Neural cell (in vitro differentiated cells): ENCODE data around the gene ITPR2. TPM values are rescaled to one million over a fixed set of nuclear protein-coding genes. Genes with fewer than 3 reads are reported as not detected.

Source experiments
- H2AFZ ChIP-seq: fragments of 200-600, 300-800 bp; sonication (generic), shearing (Covaris generic); 2 replicates; pipeline ENCODE4 v1.6.0; 2014; ENCODE audit warnings: low read depth, mild to moderate bottlenecking, antibody characterized with exemption, low read length, moderate library complexity
- H3F3A ChIP-seq: fragments of 200-600 bp; shearing (Covaris generic); 2 replicates; pipeline ENCODE4 v1.6.1; 2016; ENCODE audit warnings: mild to moderate bottlenecking, moderate library complexity, mixed read lengths, antibody characterized with exemption, low read length; ENCODE audit not compliant: insufficient read depth, poor library complexity, severe bottlenecking
- H3K27ac ChIP-seq: fragments of 200-600, 300-800 bp; sonication (generic), shearing (Covaris generic); 2 replicates; pipeline ENCODE4 v1.5.1; 2014; ENCODE audit warnings: mild to moderate bottlenecking, low read length, moderate library complexity
- H3K27me3 ChIP-seq: fragments of 300-800, 200-600 bp; sonication (generic), shearing (Covaris generic); 2 replicates; pipeline ENCODE4 v1.6.0; 2014; ENCODE audit warnings: mild to moderate bottlenecking, low read depth, low read length, moderate library complexity; ENCODE audit not compliant: insufficient read depth
- H3K36me3 ChIP-seq: fragments of 300-800, 200-600 bp; sonication (generic), shearing (Covaris generic); 2 replicates; pipeline ENCODE4 v1.5.1; 2014; ENCODE audit warnings: mild to moderate bottlenecking, antibody characterized with exemption, low read length, moderate library complexity; ENCODE audit not compliant: insufficient read depth
- H3K4me2 ChIP-seq: fragments of 300-800, 200-600 bp; sonication (generic), shearing (Covaris generic); 2 replicates; pipeline ENCODE4 v1.6.0; 2014; ENCODE audit warnings: mild to moderate bottlenecking, low read length
- H3K4me3 ChIP-seq: fragments of 300-800, 200-600 bp; sonication (generic), shearing (Covaris generic); 2 replicates; pipeline ENCODE4 v1.5.1; 2014; ENCODE audit warnings: mild to moderate bottlenecking, low read length, moderate library complexity
- H3K79me2 ChIP-seq: fragments of 200-600 bp; shearing (Covaris generic); replicated peaks from 2 replicates; pipeline ENCODE4 v1.6.0; 2014; ENCODE audit warnings: mild to moderate bottlenecking, low read length, moderate library complexity; ENCODE audit not compliant: insufficient read depth
- H3K9ac ChIP-seq: fragments of 300-800, 200-600 bp; sonication (generic), shearing (Covaris generic); 2 replicates; pipeline ENCODE4 v1.6.1; 2016; ENCODE audit warnings: mild to moderate bottlenecking, low read length, mixed read lengths
- H3K9me2 ChIP-seq: fragments of 200-600 bp; shearing (Covaris generic); 2 replicates; pipeline ENCODE4 v1.6.1; 2016; ENCODE audit warnings: mild to moderate bottlenecking, low read length, mixed read lengths; ENCODE audit not compliant: insufficient read depth
- H3K9me3 ChIP-seq: fragments of 200-600, 300-800 bp; sonication (generic), shearing (Covaris generic); 2 replicates; pipeline ENCODE4 v1.6.1; 2016; ENCODE audit warnings: mild to moderate bottlenecking, mixed run types, low read length, moderate library complexity, mixed read lengths
- H4K20me1 ChIP-seq: fragments of 200-600 bp; shearing (Covaris generic); 2 replicates; pipeline ENCODE4 v1.6.1; 2016; ENCODE audit warnings: mild to moderate bottlenecking, mixed run types; ENCODE audit not compliant: insufficient read depth
- EP300 ChIP-seq: fragments of 450-650 bp; conservative IDR thresholded peaks from 2 replicates; pipeline ENCODE4 v1.6.1; 2014; ENCODE audit warnings: antibody characterized with exemption, mild to moderate bottlenecking, moderate library complexity; ENCODE audit not compliant: poor library complexity, severe bottlenecking
- EZH2 ChIP-seq: fragments of 200-600, 300-800 bp; shearing (Covaris generic), sonication (generic); IDR thresholded peaks from 2 replicates; pipeline ENCODE4 v1.6.1; 2014; ENCODE audit warnings: antibody characterized with exemption, low read length, borderline replicate concordance, mild to moderate bottlenecking; ENCODE audit not compliant: insufficient read depth, poor library complexity, severe bottlenecking
- MXI1 ChIP-seq: fragments of 450-650 bp; conservative IDR thresholded peaks from 2 replicates; pipeline ENCODE4 v1.6.1; 2014; ENCODE audit warnings: antibody characterized with exemption, mild to moderate bottlenecking; ENCODE audit not compliant: poor library complexity, severe bottlenecking
- POLR2AphosphoS5 ChIP-seq: IDR thresholded peaks from 2 replicates; pipeline ENCODE4 v1.6.1; 2012
- RAD21 ChIP-seq: fragments of 450-650 bp; conservative IDR thresholded peaks from 2 replicates; pipeline ENCODE4 v1.6.1; 2014; ENCODE audit warnings: antibody characterized with exemption, mild to moderate bottlenecking, moderate library complexity
- SMC3 ChIP-seq: fragments of 450-650 bp; conservative IDR thresholded peaks from 2 replicates; pipeline ENCODE4 v1.6.1; 2014; ENCODE audit warnings: antibody characterized with exemption, mild to moderate bottlenecking, moderate library complexity; ENCODE audit not compliant: poor library complexity
- TAF1 ChIP-seq: IDR thresholded peaks from 2 replicates; pipeline ENCODE4 v1.6.1; 2012; ENCODE audit warnings: low read depth
- polyA plus RNA-seq: library from polyadenylated mRNA; depleted of rRNA; stranded (reverse); fragments of >200 nt; gene quantifications from 2 replicates; pipeline ENCODE4 v1.2.3, GENCODE V29; 2014
- TF ChIP-seq, protein P1 (sequence below): fragments of 450-650 bp; IDR thresholded peaks from 2 replicates; pipeline ENCODE4 v1.5.1; 2014; ENCODE audit warnings: antibody characterized with exemption, mild to moderate bottlenecking, moderate library complexity; ENCODE audit not compliant: poor library complexity, severe bottlenecking
- TF ChIP-seq, protein P2 (sequence below): IDR thresholded peaks from 2 replicates; pipeline ENCODE4 v1.6.1; 2012; ENCODE audit warnings: borderline replicate concordance

Gene ITPR2
- polyA plus RNA-seq, 1 donor from 2014 or later: 2.0 TPM

DNA sequence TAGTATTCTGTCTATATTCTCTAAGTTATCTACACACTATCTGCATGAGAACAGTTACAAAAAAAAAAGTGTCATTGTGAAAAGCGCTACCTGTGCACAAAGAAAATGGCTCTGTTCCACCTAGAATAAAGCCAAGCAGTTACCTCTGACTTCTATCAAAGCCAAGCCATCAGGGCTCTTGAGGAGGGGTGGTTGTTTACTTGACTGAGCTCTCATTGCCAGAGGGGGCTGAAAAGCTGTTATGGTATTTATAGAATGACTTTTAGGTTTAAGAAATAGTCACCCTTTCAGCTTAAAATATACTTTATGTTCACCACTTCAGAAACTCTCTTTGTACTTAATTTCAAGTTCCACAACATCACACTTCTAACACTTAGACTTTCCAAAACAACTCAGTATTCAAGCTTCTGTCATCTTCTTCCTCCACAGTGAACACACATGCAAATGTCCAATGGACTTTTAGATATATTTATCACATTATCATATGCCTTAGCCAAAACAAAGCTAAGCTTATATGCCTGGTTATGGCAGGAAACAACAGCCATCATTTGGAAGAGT lies 7.5 kb downstream of the ITPR2 start:
- Histone ChIP-seq H3K79me2 (no peaks in the 10 kb centered on the region), H3K4me3 (no peak overlapping the region), H3K9me3 (no peaks in the 10 kb centered on the region), H3K36me3 (no peaks in the 10 kb centered on the region), H3K9me2 (no peaks in the 10 kb centered on the region), H4K20me1 (no peaks in the 10 kb centered on the region), H3K27me3 (peaks cover 3% of the 10 kb centered on the region), H2AFZ (no peak overlapping the region), H3F3A (no peaks in the 10 kb centered on the region), H3K9ac (no peak overlapping the region), H3K4me2 (no peak overlapping the region), H3K27ac (no peak overlapping the region)
- TF ChIP-seq MXI1 (no peak), TAF1 (no peak), SMC3 (no peak), RAD21 (no peak), EP300 (no peak), POLR2AphosphoS5 (no peak), EZH2 (no peak)
- TF ChIP-seq, protein P1, sequence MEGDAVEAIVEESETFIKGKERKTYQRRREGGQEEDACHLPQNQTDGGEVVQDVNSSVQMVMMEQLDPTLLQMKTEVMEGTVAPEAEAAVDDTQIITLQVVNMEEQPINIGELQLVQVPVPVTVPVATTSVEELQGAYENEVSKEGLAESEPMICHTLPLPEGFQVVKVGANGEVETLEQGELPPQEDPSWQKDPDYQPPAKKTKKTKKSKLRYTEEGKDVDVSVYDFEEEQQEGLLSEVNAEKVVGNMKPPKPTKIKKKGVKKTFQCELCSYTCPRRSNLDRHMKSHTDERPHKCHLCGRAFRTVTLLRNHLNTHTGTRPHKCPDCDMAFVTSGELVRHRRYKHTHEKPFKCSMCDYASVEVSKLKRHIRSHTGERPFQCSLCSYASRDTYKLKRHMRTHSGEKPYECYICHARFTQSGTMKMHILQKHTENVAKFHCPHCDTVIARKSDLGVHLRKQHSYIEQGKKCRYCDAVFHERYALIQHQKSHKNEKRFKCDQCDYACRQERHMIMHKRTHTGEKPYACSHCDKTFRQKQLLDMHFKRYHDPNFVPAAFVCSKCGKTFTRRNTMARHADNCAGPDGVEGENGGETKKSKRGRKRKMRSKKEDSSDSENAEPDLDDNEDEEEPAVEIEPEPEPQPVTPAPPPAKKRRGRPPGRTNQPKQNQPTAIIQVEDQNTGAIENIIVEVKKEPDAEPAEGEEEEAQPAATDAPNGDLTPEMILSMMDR: no peak
- TF ChIP-seq, protein P2, sequence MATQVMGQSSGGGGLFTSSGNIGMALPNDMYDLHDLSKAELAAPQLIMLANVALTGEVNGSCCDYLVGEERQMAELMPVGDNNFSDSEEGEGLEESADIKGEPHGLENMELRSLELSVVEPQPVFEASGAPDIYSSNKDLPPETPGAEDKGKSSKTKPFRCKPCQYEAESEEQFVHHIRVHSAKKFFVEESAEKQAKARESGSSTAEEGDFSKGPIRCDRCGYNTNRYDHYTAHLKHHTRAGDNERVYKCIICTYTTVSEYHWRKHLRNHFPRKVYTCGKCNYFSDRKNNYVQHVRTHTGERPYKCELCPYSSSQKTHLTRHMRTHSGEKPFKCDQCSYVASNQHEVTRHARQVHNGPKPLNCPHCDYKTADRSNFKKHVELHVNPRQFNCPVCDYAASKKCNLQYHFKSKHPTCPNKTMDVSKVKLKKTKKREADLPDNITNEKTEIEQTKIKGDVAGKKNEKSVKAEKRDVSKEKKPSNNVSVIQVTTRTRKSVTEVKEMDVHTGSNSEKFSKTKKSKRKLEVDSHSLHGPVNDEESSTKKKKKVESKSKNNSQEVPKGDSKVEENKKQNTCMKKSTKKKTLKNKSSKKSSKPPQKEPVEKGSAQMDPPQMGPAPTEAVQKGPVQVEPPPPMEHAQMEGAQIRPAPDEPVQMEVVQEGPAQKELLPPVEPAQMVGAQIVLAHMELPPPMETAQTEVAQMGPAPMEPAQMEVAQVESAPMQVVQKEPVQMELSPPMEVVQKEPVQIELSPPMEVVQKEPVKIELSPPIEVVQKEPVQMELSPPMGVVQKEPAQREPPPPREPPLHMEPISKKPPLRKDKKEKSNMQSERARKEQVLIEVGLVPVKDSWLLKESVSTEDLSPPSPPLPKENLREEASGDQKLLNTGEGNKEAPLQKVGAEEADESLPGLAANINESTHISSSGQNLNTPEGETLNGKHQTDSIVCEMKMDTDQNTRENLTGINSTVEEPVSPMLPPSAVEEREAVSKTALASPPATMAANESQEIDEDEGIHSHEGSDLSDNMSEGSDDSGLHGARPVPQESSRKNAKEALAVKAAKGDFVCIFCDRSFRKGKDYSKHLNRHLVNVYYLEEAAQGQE: no peak

DNA sequence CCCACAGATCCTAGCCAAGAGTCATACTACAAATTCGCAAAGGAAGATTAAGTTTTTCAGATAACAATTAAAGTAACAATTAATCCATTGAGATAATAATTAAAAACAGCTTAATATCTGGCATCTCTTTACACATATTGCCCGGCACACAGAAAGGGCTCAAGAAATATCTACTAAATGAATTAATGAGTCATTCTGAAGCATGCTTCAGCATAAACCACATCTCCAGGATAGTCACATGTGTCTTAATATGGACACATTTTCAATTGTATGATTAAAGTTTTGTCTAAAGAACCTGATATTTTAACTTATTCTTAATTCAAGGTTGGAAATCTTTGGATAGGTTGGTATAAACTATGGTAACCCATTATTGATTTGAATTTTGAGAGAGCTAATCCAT lies 9.6 kb downstream of the ITPR2 start:
- Histone ChIP-seq H3K9me3 (no peaks in the 10 kb centered on the region), H2AFZ (no peak overlapping the region), H3K9me2 (no peaks in the 10 kb centered on the region), H3F3A (no peaks in the 10 kb centered on the region), H3K4me3 (no peak overlapping the region), H3K4me2 (no peak overlapping the region), H4K20me1 (no peaks in the 10 kb centered on the region), H3K27me3 (no peaks in the 10 kb centered on the region), H3K79me2 (no peaks in the 10 kb centered on the region), H3K9ac (no peak overlapping the region), H3K27ac (no peak overlapping the region), H3K36me3 (no peaks in the 10 kb centered on the region)
- TF ChIP-seq SMC3: no peak
- TF ChIP-seq MXI1: no peak
- TF ChIP-seq EZH2: no peak
